Activated naive CD8-positive, alpha-beta T cell treated with anti-CD3 and anti-CD28 coated beads, Interleukin-2, amount 10 ng/mL, durations not matched to agents 7 days and 5 days (primary cell): Measurements from ENCODE around the gene PITPNM2. TPM values are rescaled to one million over a fixed set of nuclear protein-coding genes. Genes with fewer than 3 reads are reported as not detected.

Experiments used
- ATAC-seq: fragments of 150-1000 bp; cut with Tn5 transposase; one replicate; pipeline ENCODE4 v1.10.0; 2021; ENCODE audit warnings: low read depth, moderate library complexity
- POLR2A ChIA-PET: fragments of 350-600 bp; sonication (Branson Sonifier 250); formaldehyde crosslinking; loops from one replicate; lab custom pipeline; 2021; ENCODE audit warnings: antibody characterized with exemption; lab: Charles Lee
- DNase-seq: peaks from one replicate; pipeline ENCODE4 v3.0.0; 2021
- H3K27ac Mint-ChIP-seq: one replicate; pipeline ENCODE4 v1.8.0; 2022; ENCODE audit warnings: mild to moderate bottlenecking, mixed read lengths
- H3K27me3 Mint-ChIP-seq: one replicate; pipeline ENCODE4 v1.8.0; 2022; ENCODE audit warnings: mild to moderate bottlenecking, moderate library complexity, mixed read lengths
- H3K36me3 Mint-ChIP-seq: one replicate; pipeline ENCODE4 v1.8.0; 2021; ENCODE audit warnings: mild to moderate bottlenecking, mixed read lengths
- H3K4me1 Mint-ChIP-seq: one replicate; pipeline ENCODE4 v1.8.0; 2021; ENCODE audit warnings: mixed read lengths
- H3K4me3 Mint-ChIP-seq: one replicate; pipeline ENCODE4 v1.8.0; 2022; ENCODE audit warnings: mild to moderate bottlenecking, moderate library complexity, mixed read lengths
- H3K9me3 Mint-ChIP-seq: one replicate; pipeline ENCODE4 v1.8.0; 2021; ENCODE audit warnings: mixed read lengths
- total RNA-seq, 2 experiments: library from RNA; stranded (reverse); gene quantifications; one replicate each; pipeline ENCODE4 v1.2.3, GENCODE V29; 2021

PITPNM2 gene
- total RNA-seq, 2 experiments from 2014 or later: 15.2 to 18.1 TPM

- ATAC-seq: no peak
- H3K4me1 Mint-ChIP-seq: peaks cover 28% of the 10 kb centered on the region
- H3K27ac Mint-ChIP-seq: no peak overlapping the region
- no peak overlapping the region for H3K4me3 Mint-ChIP-seq
- POLR2A ChIA-PET: no interaction called here
- H3K9me3 Mint-ChIP-seq: no peaks in the 10 kb centered on the region
- no peaks in the 10 kb centered on the region for H3K36me3 Mint-ChIP-seq
- H3K27me3 Mint-ChIP-seq: no peaks in the 10 kb centered on the region
- no peak for DNase-seq
These were observed 24.4 kb downstream of the PITPNM2 start for GRCh38 chr12:123126294-123127181.

DNA sequence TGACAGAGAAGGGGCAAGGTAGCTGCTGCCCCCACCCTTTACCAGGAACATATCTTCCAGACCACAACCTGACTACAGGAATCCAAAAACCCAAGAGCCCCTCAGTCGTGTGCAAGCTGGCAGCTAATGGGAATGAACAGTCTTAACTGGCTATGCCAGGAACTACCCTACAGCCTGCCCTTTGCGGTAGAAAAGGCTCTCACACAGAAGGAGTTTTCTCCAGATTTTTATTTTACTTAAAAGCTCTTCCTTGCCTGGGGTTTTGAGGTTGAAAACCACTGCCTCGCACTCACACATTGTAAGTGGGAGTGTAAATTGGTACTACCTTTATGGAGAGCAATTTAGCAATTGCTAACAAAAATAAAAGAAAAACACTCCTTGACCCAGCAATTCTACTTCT is 28.3 kb downstream of the PITPNM2 start:
- peaks cover 45% of the 10 kb centered on the region for H3K4me1 Mint-ChIP-seq
- H3K27me3 Mint-ChIP-seq: no peaks in the 10 kb centered on the region
- H3K9me3 Mint-ChIP-seq: no peaks in the 10 kb centered on the region
- ATAC-seq (no peak), DNase-seq (no peak)
- peak overlapping the region; percentile 48 for H3K4me3 Mint-ChIP-seq
- POLR2A ChIA-PET: interaction anchor here (0.8 to 2.5 kb wide), 6 partner anchors 9 to 111 kb away, joined by 4 to 15 read pairs (median 6); partner anchors contain the start of gene MTRFR
- peaks cover 1% of the 10 kb centered on the region for H3K36me3 Mint-ChIP-seq
- H3K27ac Mint-ChIP-seq: peak overlapping the region; percentile 74

- Mint-ChIP-seq H3K27me3 (no peaks in the 10 kb centered on the region), H3K27ac (peak overlapping the region; percentile 74), H3K4me1 (peaks cover 45% of the 10 kb centered on the region), H3K9me3 (no peaks in the 10 kb centered on the region), H3K36me3 (peaks cover 1% of the 10 kb centered on the region), H3K4me3 (peak overlapping the region; percentile 48)
- ATAC-seq: no peak
- no peak for DNase-seq
- POLR2A ChIA-PET: interaction anchor here (0.7 to 4.1 kb wide), 7 partner anchors 13 to 111 kb away, joined by 3 to 45 read pairs (median 9); partner anchors contain the start of genes MPHOSPH9, MTRFR and PITPNM2
These were observed 29.2 kb downstream of the PITPNM2 start for GRCh38 chr12:123121670-123122069.

DNA sequence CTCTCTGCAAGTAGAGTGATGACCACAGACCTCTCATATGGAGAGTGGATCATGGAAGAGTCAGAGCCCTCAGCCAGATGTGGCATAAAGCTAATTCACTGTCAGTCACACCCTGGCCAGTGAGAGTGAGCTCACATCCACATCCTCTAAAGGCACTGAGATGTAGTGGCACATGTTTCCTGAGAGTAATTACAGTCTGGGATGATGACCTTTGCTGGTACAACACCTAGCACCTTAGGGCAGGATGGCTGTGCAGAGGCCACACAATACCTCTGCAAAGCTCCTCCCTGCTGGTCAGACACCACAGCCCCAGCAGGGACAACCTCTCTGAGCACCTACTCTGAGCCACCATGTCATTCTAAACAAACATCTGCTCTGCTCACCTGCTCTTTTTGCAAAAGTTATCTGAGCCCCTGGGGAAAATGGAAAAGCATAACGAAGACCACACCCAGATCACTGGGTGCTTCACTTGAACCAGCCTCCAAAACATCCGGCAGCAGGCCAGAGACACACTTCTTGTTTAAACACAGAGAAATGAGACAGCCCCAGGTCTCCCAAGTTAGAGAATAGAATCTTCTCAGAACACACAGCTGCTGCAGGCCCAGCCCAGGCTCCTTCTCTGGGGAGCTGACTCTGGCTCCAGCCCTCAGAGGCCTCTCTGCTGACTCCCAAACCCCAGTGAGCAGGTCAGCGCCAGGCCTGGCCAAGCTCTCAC is 30.3 kb downstream of the PITPNM2 start:
- POLR2A ChIA-PET: interaction anchor here (0.7 to 4.1 kb wide), 12 partner anchors 12 to 136 kb away, joined by 3 to 45 read pairs (median 4); partner anchors contain the start of genes MPHOSPH9, MTRFR and PITPNM2
- H3K4me1 Mint-ChIP-seq: peaks cover 47% of the 10 kb centered on the region

GRCh38 chr12:123119808-123120207 is 31.1 kb downstream of the PITPNM2 start:
- H3K36me3 Mint-ChIP-seq: peaks cover 1% of the 10 kb centered on the region
- no peak for DNase-seq
- no peaks in the 10 kb centered on the region for H3K27me3 Mint-ChIP-seq
- ATAC-seq: peak; percentile 60
- H3K4me3 Mint-ChIP-seq: no peak overlapping the region
- peak overlapping the region; percentile 88 for H3K27ac Mint-ChIP-seq
- H3K4me1 Mint-ChIP-seq: peaks cover 44% of the 10 kb centered on the region
- H3K9me3 Mint-ChIP-seq: no peaks in the 10 kb centered on the region
- POLR2A ChIA-PET: interaction anchor here (1.0 to 4.1 kb wide), 9 partner anchors 11 to 135 kb away, joined by 3 to 45 read pairs (median 8); partner anchors contain the start of genes MPHOSPH9, MTRFR and PITPNM2

More for the DNA sequence above, 30.3 kb downstream of the PITPNM2 start:
- no peak for DNase-seq
- Mint-ChIP-seq H3K27me3 (no peaks in the 10 kb centered on the region), H3K27ac (peak overlapping the region; percentile 88), H3K9me3 (no peaks in the 10 kb centered on the region), H3K4me3 (peak overlapping the region; percentile 51), H3K36me3 (peaks cover 1% of the 10 kb centered on the region)
- peak; percentile 79 for ATAC-seq

- H3K9me3 Mint-ChIP-seq: no peaks in the 10 kb centered on the region
- no peak for DNase-seq
- H3K27me3 Mint-ChIP-seq: no peaks in the 10 kb centered on the region
- H3K4me1 Mint-ChIP-seq: peaks cover 46% of the 10 kb centered on the region
- H3K4me3 Mint-ChIP-seq: no peak overlapping the region
- H3K36me3 Mint-ChIP-seq: peaks cover 1% of the 10 kb centered on the region
- ATAC-seq: no peak
- H3K27ac Mint-ChIP-seq: no peak overlapping the region
- POLR2A ChIA-PET: interaction anchor here (1.0 to 4.1 kb wide), 4 partner anchors 9 to 43 kb away, joined by 3 to 35 read pairs (median 4); no protein-coding TSS in a partner anchor
These were observed 32.4 kb downstream of the PITPNM2 start for GRCh38 chr12:123118497-123118896.

GRCh38 chr12:123115409-123116121 is 35.3 kb downstream of the PITPNM2 start:
- Mint-ChIP-seq H3K4me3 (no peak overlapping the region), H3K27me3 (no peaks in the 10 kb centered on the region), H3K9me3 (no peaks in the 10 kb centered on the region), H3K27ac (peak overlapping the region; percentile 9), H3K36me3 (peaks cover 1% of the 10 kb centered on the region), H3K4me1 (peaks cover 33% of the 10 kb centered on the region)
- DNase-seq (no peak), ATAC-seq (no peak)
- POLR2A ChIA-PET: interaction anchor here (1.0 to 1.9 kb wide), 3 partner anchors 9 to 39 kb away, joined by 3 to 8 read pairs (median 3); no protein-coding TSS in a partner anchor

GRCh38 chr12:123114304-123115083 is 36.4 kb downstream of the PITPNM2 start:
- H3K36me3 Mint-ChIP-seq: peaks cover 1% of the 10 kb centered on the region
- no peaks in the 10 kb centered on the region for H3K27me3 Mint-ChIP-seq
- POLR2A ChIA-PET: interaction anchor here (0.8 to 1.9 kb wide), 5 partner anchors 8 to 71 kb away, joined by 3 to 8 read pairs (median 3); no protein-coding TSS in a partner anchor
- H3K9me3 Mint-ChIP-seq: no peaks in the 10 kb centered on the region
- no peak overlapping the region for H3K4me3 Mint-ChIP-seq
- DNase-seq (no peak), ATAC-seq (no peak)
- no peak overlapping the region for H3K27ac Mint-ChIP-seq
- peaks cover 22% of the 10 kb centered on the region for H3K4me1 Mint-ChIP-seq

- no peaks in the 10 kb centered on the region for H3K27me3 Mint-ChIP-seq
- peaks cover 26% of the 10 kb centered on the region for H3K4me1 Mint-ChIP-seq
- no peaks in the 10 kb centered on the region for H3K9me3 Mint-ChIP-seq
- POLR2A ChIA-PET: no interaction called here
- H3K27ac Mint-ChIP-seq: no peak overlapping the region
- peaks cover 4% of the 10 kb centered on the region for H3K36me3 Mint-ChIP-seq
- DNase-seq (no peak), ATAC-seq (no peak)
- H3K4me3 Mint-ChIP-seq: no peak overlapping the region
These were observed 37.9 kb downstream of the PITPNM2 start for GRCh38 chr12:123113026-123113425.

GRCh38 chr12:123111498-123112165 is 39.3 kb downstream of the PITPNM2 start:
- no peak for DNase-seq
- ATAC-seq: no peak
- H3K4me1 Mint-ChIP-seq: peaks cover 37% of the 10 kb centered on the region
- no peaks in the 10 kb centered on the region for H3K9me3 Mint-ChIP-seq
- POLR2A ChIA-PET: interaction anchor here (0.5 to 0.6 kb wide), 2 partner anchors 88 to 491 kb away, joined by 3 to 4 read pairs; no protein-coding TSS in a partner anchor
- H3K27me3 Mint-ChIP-seq: no peaks in the 10 kb centered on the region
- peak overlapping the region; percentile 23 for H3K27ac Mint-ChIP-seq
- H3K36me3 Mint-ChIP-seq: peaks cover 10% of the 10 kb centered on the region
- no peak overlapping the region for H3K4me3 Mint-ChIP-seq

DNA sequence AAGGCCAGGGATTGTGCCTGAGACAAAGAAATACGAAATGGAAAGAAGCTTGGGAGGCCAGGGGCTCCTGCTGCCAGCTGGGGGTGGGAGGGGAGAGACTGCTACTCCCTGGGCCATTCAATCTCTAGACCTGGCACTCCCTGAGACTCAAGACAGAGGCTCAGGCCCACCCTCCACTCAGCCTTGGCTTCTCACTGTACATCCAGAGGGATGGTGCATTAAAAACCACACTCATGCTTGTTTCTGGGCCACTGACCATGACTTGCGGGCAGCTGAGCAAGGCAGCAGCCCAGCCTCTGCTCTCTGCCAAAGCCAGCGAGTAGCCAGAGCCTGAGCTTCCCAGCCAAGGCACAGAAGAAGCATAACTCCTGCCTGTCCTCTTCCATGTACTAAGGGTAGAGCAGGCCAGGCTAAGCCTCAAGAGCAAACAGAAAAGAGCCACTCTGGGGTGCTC is 41.5 kb downstream of the PITPNM2 start:
- DNase-seq: no peak
- Mint-ChIP-seq H3K4me3 (no peak overlapping the region), H3K9me3 (no peaks in the 10 kb centered on the region), H3K36me3 (peaks cover 10% of the 10 kb centered on the region), H3K4me1 (peaks cover 48% of the 10 kb centered on the region), H3K27me3 (no peaks in the 10 kb centered on the region), H3K27ac (no peak overlapping the region)
- ATAC-seq: no peak
- POLR2A ChIA-PET: interaction anchor here (0.9 to 1.2 kb wide), 3 partner anchors 10 to 123 kb away, joined by 3 to 5 read pairs (median 4); no protein-coding TSS in a partner anchor
